Measurements from ENCODE around the gene ANK3. TPM values are rescaled to one million over a fixed set of nuclear protein-coding genes. Genes with fewer than 3 reads are reported as not detected.

Gene ANK3
- total RNA-seq, 1 experiment from 2014 or later: 15.3 TPM

GRCh38 chr10:60375293-60376004, 14.2 kb downstream of the ANK3 start:
- intact Hi-C loops (cut with micrococcal nuclease): no loop called here
- Histone ChIP-seq H3K27me3 (ENCODE audit: insufficient read depth, low read length) (no peaks in the 10 kb centered on the region), H3K9ac (ENCODE audit: low read length) (no peak overlapping the region), H2AFZ (ENCODE audit: low read depth, low read length, poor library complexity, severe bottlenecking) (no peak overlapping the region), H3K4me1 (ENCODE audit: control insufficient read depth in 1 of 2, insufficient read depth in 2 of 2, low read length in 2 of 2) (peaks cover 0 to 8% of the 10 kb centered on the region in 2 experiments; a peak in 1 of 4 replicates), H4K20me1 (ENCODE audit: insufficient read depth) (no peaks in the 10 kb centered on the region), H3K4me2 (ENCODE audit: low read length) (no peak overlapping the region), H3K79me2 (ENCODE audit: insufficient read depth, low read length) (no peaks in the 10 kb centered on the region), H3K27ac (ENCODE audit: low read depth, low read length) (no peak overlapping the region), H3K9me3 (ENCODE audit: control insufficient read depth in 1 of 2, insufficient read depth in 1 of 2, low read depth in 1 of 2, low read length in 2 of 2) (no peaks in the 10 kb centered on the region), H3K4me3 (replicated peaks in 1 of 2; ENCODE audit: low read depth in 1 of 2, low read length in 2 of 2) (no peak overlapping the region), H3K36me3 (ENCODE audit: control insufficient read depth in 1 of 2, insufficient read depth in 2 of 2, low read length in 2 of 2) (no peaks in the 10 kb centered on the region), H3K9me2 (ENCODE audit: insufficient read depth) (no peaks in the 10 kb centered on the region)
- ATAC-seq (no peak), DNase-seq (ENCODE audit: low read depth, low spot score) (no peak)
- BruUV-seq (replicated peaks): no TSS peak
- no peak for TF ChIP-seq ZNF274 (IDR thresholded peaks at IDR 0.05; ENCODE audit: low read depth, low read length)
- no peak for TF ChIP-seq MAX (IDR thresholded peaks at IDR 0.05)
- TF ChIP-seq JUND (IDR thresholded peaks at IDR 0.05): no peak
- no peak for TF ChIP-seq ELF1 (IDR thresholded peaks at IDR 0.05; ENCODE audit: borderline replicate concordance, low read depth)
- no peak for TF ChIP-seq POLR2A (IDR thresholded peaks at IDR 0.05; ENCODE audit: borderline replicate concordance, extremely low read depth, insufficient read depth, insufficient read length)
- TF ChIP-seq EZH2 (IDR thresholded peaks at IDR 0.05): no peak
- TF ChIP-seq YY1 (IDR thresholded peaks at IDR 0.05; ENCODE audit: extremely low read depth, insufficient replicate concordance, low read depth, low read length): no peak
- no peak for TF ChIP-seq ZFX (IDR thresholded peaks at IDR 0.05)
- TF ChIP-seq POLR2AphosphoS5 (IDR thresholded peaks at IDR 0.05; ENCODE audit: low read depth, low read length): no peak
- TF ChIP-seq TCF7L2 (IDR thresholded peaks at IDR 0.05; ENCODE audit: borderline replicate concordance, extremely low read depth, insufficient read depth, insufficient read length): no peak
- TF ChIP-seq ZBTB33 (IDR thresholded peaks at IDR 0.05; ENCODE audit: extremely low read depth, insufficient replicate concordance, low read length): no peak
- TF ChIP-seq REST (IDR thresholded peaks at IDR 0.05; ENCODE audit: low read depth): no peak
- TF ChIP-seq SIN3A (IDR thresholded peaks at IDR 0.05; ENCODE audit: low read depth): no peak
- ChIA-PET CTCF (no interaction called here), POLR2A (no interaction called here), RAD21 (ENCODE audit: low non-redundant PET in 1 of 2, low total read pairs in 2 of 2, uncharacterized antibody in 2 of 2, unreplicated experiment in 2 of 2) (no interaction called here)
